ENCODE data around the gene CCDC33. TPM values are rescaled to one million over a fixed set of nuclear protein-coding genes. Genes with fewer than 3 reads are reported as not detected.
A peak's percentile ranks its signal among the peaks of the same experiment; 100 is the strongest.

Gene CCDC33
- total and polyA plus RNA-seq, 10 donors = 0.08 TPM; not detected in 9

DNA sequence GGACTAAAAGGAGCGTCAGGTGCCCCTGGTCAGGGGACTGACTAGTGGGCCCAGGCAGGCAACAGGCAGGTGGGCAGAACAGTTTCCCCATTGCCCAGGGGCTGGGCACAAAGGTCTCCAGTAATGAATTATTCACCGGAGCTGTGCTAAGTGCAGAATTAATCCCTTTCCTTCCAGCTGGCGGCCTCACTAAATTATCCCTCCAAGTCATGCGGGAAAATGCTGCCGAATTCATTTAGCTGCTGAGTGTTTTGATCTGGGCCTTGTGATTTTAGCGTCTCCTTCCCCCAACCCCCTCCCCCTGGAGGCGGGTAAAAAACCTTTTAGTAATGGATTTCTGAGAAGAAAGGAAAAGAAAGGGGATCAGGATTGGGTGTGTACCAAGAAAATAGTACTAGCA is 47.2 kb downstream of the CCDC33 start:
- peaks cover 0 to 69% (median 4%) of the 10 kb centered on the region in 7 donors for H3K27me3 ChIP-seq (replicated peaks in 1 of 7)
- no peaks in the 10 kb centered on the region for H3K36me3 ChIP-seq
- TF ChIP-seq POLR2AphosphoS5 (IDR thresholded peaks at IDR 0.05) (no peak), CTCF (IDR thresholded peaks at IDR 0.05 in 8 of 11, conservative IDR thresholded peaks at IDR 0.05 in 3 of 11) (no peak), POLR2A (IDR thresholded peaks at IDR 0.05) (no peak)
- H3K4me1 ChIP-seq = no peaks in the 10 kb centered on the region
- WGBS, 5 donors = 63 to 74% (median 65%) methylated on average over 7 of the region's 7 CpGs
- DNase-seq = no peak
- no peak overlapping the region for H3K4me3 ChIP-seq
- no peak overlapping the region for H3K27ac ChIP-seq
- intact Hi-C loops (cut with DNase I; ENCODE audit: low total_unique reads) = no loop called here
- H3K9me3 ChIP-seq = no peaks in the 10 kb centered on the region

DNA sequence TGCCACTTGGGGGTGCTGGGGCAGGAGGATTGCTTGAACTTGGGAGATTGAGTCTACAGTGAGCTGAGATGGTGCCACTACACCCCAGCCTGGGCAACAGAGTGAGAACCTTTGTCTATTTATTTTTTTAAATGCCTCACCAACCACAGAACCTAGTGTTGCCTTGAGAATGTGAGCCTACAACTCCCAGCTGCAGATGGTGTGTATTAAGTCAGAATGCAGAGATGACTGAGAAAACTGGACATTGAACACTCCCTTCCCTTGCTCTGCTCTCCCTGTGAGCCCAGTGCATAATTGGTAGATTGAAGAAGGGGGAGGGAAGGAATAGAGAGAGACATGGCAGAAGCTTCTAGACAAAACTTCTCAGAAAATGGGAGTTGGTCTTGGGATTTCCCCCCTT is 53.5 kb downstream of the CCDC33 start:
- TF ChIP-seq POLR2AphosphoS5 (IDR thresholded peaks at IDR 0.05) (no peak), CTCF (IDR thresholded peaks at IDR 0.05 in 8 of 11, conservative IDR thresholded peaks at IDR 0.05 in 3 of 11) (no peak)
- no peak for DNase-seq
- intact Hi-C loops (cut with DNase I; ENCODE audit: low total_unique reads) = no loop called here
- no peaks in the 10 kb centered on the region for H3K36me3 ChIP-seq
- peaks cover 0 to 13% (median 8%) of the 10 kb centered on the region in 6 donors for H3K4me1 ChIP-seq
- no peak overlapping the region for H3K27ac ChIP-seq
- H3K27me3 ChIP-seq (replicated peaks in 1 of 7) = peaks cover 0 to 75% (median 4%) of the 10 kb centered on the region in 7 donors
- H3K9me3 ChIP-seq = no peaks in the 10 kb centered on the region
- no peak overlapping the region for H3K4me3 ChIP-seq

- Histone ChIP-seq H3K4me3 (no peak overlapping the region), H3K9me3 (no peaks in the 10 kb centered on the region), H3K27me3 (replicated peaks in 1 of 7) (peaks cover 0 to 69% (median 4%) of the 10 kb centered on the region in 7 donors), H3K27ac (no peak overlapping the region), H3K36me3 (no peaks in the 10 kb centered on the region), H3K4me1 (peaks cover 0 to 13% (median 8%) of the 10 kb centered on the region in 6 donors)
- no peak for DNase-seq
- TF ChIP-seq CTCF (IDR thresholded peaks at IDR 0.05 in 8 of 11, conservative IDR thresholded peaks at IDR 0.05 in 3 of 11) (no peak), POLR2AphosphoS5 (IDR thresholded peaks at IDR 0.05) (no peak), POLR2A (IDR thresholded peaks at IDR 0.05) (no peak)
- intact Hi-C loops (cut with DNase I; ENCODE audit: low total_unique reads) = no loop called here
Measured at GRCh38 chr15:74290645-74291044, 54.5 kb downstream of the CCDC33 start.

DNA sequence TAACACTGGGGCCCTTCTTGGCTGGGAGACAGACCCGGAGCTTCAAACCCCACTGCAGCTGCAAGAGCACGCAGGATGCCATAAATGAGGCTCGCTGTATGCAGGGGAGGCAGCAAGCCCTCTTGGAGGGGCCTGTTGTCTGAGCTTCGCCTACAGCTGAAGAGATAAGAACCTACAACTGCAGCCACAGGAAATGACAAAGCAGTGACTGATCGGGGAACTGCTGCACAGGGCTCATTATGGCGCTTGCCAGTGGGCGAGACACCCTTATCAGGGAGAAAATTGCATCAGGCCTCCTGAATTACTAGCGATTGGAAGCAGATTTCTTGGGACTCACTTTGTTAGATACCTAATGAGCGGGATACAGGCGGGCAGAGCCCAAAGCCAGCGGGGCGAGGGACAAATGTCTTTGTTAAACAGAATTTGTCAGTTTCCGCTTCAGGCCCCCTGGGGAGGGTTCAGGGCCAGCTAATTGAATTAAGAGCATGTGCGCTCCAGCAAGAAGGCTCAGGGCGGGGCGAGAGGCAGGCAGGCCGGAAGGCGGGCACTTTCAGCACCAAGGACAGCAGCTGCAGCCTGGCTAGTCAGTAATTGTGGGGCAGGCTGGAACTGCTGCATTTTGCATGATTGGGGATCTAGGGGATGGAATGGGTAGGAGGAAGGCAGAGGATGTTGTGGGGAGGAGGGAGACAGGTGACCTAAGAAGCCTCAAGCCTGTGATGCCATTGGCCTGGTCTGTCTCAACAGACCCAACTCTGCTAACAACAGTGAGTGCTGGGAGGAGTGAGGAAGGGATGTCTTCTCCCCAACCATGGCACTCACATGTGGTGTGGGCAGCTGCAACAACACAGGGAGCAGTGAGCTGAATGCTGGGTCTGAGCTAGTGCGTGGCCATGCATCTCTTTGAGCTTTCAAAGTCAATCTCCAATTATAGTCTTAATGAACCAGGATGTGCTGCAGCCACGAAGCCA is 55.3 kb downstream of the CCDC33 start:
- peak in 1 of 3 donors; percentile 39 for TF ChIP-seq POLR2AphosphoS5 (IDR thresholded peaks at IDR 0.05)
- TF ChIP-seq CTCF (IDR thresholded peaks at IDR 0.05 in 8 of 11, conservative IDR thresholded peaks at IDR 0.05 in 3 of 11) = no peak
- DNase-seq = peak; percentile 86
- Histone ChIP-seq H3K4me3 (no peak overlapping the region), H3K27ac (no peak overlapping the region), H3K36me3 (no peaks in the 10 kb centered on the region), H3K27me3 (replicated peaks in 1 of 7) (peaks cover 0 to 63% (median 4%) of the 10 kb centered on the region in 7 donors), H3K4me1 (peaks cover 0 to 13% (median 8%) of the 10 kb centered on the region in 6 donors), H3K9me3 (no peaks in the 10 kb centered on the region)
- intact Hi-C loops (cut with DNase I; ENCODE audit: low total_unique reads) = no loop called here
- 8 to 12% (median 10%) methylated on average over 19 to 20 of the region's 20 CpGs for WGBS, 5 donors

Measured in spleen (tissue), 11 donors.